ENCODE results near the gene PLD4.

DNA sequence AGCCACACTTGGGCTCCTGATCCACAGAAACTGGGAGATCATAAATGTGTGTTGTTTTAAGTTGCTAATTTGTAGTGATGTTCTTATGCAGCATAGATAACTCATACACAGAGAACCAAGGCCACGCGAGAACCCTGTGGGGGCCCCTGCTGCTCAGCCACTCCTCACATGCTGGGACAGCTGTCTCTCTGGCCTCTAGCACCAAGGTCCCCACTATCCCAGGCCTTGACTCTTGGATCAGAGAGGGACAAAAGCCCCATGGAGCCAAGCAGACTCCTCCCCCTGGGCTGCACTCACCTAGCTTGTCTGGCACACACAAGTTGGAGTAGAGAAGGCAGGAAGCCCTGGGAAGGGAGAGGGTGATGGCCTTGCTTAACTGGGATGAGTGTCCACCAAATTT, 11.3 kb downstream of the PLD4 start:
- TF ChIP-seq POLR2A (IDR thresholded peaks at IDR 0.05) = no peak
- TF ChIP-seq, protein P1, sequence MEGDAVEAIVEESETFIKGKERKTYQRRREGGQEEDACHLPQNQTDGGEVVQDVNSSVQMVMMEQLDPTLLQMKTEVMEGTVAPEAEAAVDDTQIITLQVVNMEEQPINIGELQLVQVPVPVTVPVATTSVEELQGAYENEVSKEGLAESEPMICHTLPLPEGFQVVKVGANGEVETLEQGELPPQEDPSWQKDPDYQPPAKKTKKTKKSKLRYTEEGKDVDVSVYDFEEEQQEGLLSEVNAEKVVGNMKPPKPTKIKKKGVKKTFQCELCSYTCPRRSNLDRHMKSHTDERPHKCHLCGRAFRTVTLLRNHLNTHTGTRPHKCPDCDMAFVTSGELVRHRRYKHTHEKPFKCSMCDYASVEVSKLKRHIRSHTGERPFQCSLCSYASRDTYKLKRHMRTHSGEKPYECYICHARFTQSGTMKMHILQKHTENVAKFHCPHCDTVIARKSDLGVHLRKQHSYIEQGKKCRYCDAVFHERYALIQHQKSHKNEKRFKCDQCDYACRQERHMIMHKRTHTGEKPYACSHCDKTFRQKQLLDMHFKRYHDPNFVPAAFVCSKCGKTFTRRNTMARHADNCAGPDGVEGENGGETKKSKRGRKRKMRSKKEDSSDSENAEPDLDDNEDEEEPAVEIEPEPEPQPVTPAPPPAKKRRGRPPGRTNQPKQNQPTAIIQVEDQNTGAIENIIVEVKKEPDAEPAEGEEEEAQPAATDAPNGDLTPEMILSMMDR (IDR thresholded peaks at IDR 0.05) = no peak

Data from uterus (tissue), 2 donors.